IgD-negative memory B cell (primary cell): ENCODE results near the gene VPS54. TPM values are rescaled to one million over a fixed set of nuclear protein-coding genes. Genes with fewer than 3 reads are reported as not detected.
"Not testable (repeated sequence)": the region's sequence is repeated elsewhere in the genome, so short reads cannot be mapped to it uniquely, and the experiment has no call there.

ENCODE experiments used
- H3K27ac Mint-ChIP-seq, 3 donors: one replicate each; pipeline ENCODE4 v1.8.0; 2020 to 2022; ENCODE audit warnings: mild to moderate bottlenecking in 3 of 3, mixed read lengths in 3 of 3, moderate library complexity in 1 of 3
- H3K27me3 Mint-ChIP-seq: one replicate; pipeline ENCODE4 v1.8.0; 2021; ENCODE audit warnings: mixed read lengths
- H3K36me3 Mint-ChIP-seq: one replicate; pipeline ENCODE4 v1.8.0; 2020; ENCODE audit warnings: mild to moderate bottlenecking, mixed read lengths
- H3K4me1 Mint-ChIP-seq, 3 donors: one replicate each; pipeline ENCODE4 v1.8.0; 2020 to 2022; ENCODE audit warnings: mixed read lengths in 3 of 3, mild to moderate bottlenecking in 1 of 3
- H3K4me3 Mint-ChIP-seq, 4 donors: one replicate each; pipeline ENCODE4 v1.8.0; 2020 to 2022; ENCODE audit warnings: mild to moderate bottlenecking in 4 of 4, mixed read lengths in 4 of 4, moderate library complexity in 3 of 4
- H3K9me3 Mint-ChIP-seq, 3 donors: one replicate each; pipeline ENCODE4 v1.8.0; 2020 to 2021; ENCODE audit warnings: mixed read lengths in 3 of 3, mild to moderate bottlenecking in 1 of 3
- polyA plus RNA-seq: library from polyadenylated mRNA; unstranded; fragments of 300-500 nt; fragmentation: Illumina TruSeq; gene quantifications from one replicate; pipeline ENCODE4 v1.2.3, GENCODE V29; 2021

Gene VPS54
- polyA plus RNA-seq, 1 donor from 2014 or later: 5.2 TPM

- peaks cover 0 to 4% (median 1%) of the 10 kb centered on the region in 3 donors for H3K4me1 Mint-ChIP-seq
- no peak overlapping the region for H3K4me3 Mint-ChIP-seq
- H3K27me3 Mint-ChIP-seq: no peaks in the 10 kb centered on the region
- H3K27ac Mint-ChIP-seq: no peak overlapping the region
- H3K9me3 Mint-ChIP-seq: peaks cover 0 to 13% (median 3%) of the 10 kb centered on the region in 3 donors
- peaks cover 5% of the 10 kb centered on the region for H3K36me3 Mint-ChIP-seq
Observed at GRCh38 chr2:63992061-63992685, 27.1 kb downstream of the VPS54 start.

GRCh38 chr2:63991173-63991999 lies 27.8 kb downstream of the VPS54 start:
- not testable (repeated sequence) for H3K27ac Mint-ChIP-seq, H3K36me3 Mint-ChIP-seq, H3K9me3 Mint-ChIP-seq, H3K27me3 Mint-ChIP-seq, H3K4me3 Mint-ChIP-seq, H3K4me1 Mint-ChIP-seq

GRCh38 chr2:63990072-63990471 lies 29.2 kb downstream of the VPS54 start:
- Mint-ChIP-seq H3K36me3 (peaks cover 4% of the 10 kb centered on the region), H3K4me1 (peaks cover 6 to 10% (median 9%) of the 10 kb centered on the region in 3 donors), H3K27ac (no peak overlapping the region), H3K9me3 (peaks cover 0 to 7% (median 2%) of the 10 kb centered on the region in 3 donors), H3K27me3 (no peaks in the 10 kb centered on the region), H3K4me3 (no peak overlapping the region)

- not testable (repeated sequence) for H3K9me3 Mint-ChIP-seq, H3K27me3 Mint-ChIP-seq, H3K27ac Mint-ChIP-seq, H3K4me3 Mint-ChIP-seq, H3K36me3 Mint-ChIP-seq
- peaks cover 6 to 12% (median 10%) of the 10 kb centered on the region in 3 donors for H3K4me1 Mint-ChIP-seq
Observed at GRCh38 chr2:63988842-63989436, 30.3 kb downstream of the VPS54 start.

GRCh38 chr2:63984606-63985359 lies 34.4 kb downstream of the VPS54 start:
- Mint-ChIP-seq H3K27me3 (no peaks in the 10 kb centered on the region), H3K36me3 (peaks cover 2% of the 10 kb centered on the region)

GRCh38 chr2:63983986-63984605 lies 35.1 kb downstream of the VPS54 start:
- Mint-ChIP-seq H3K27me3 (no peaks in the 10 kb centered on the region), H3K4me1 (peaks cover 6 to 11% (median 10%) of the 10 kb centered on the region in 3 donors), H3K27ac (no peak overlapping the region), H3K4me3 (no peak overlapping the region), H3K36me3 (peaks cover 2% of the 10 kb centered on the region), H3K9me3 (peaks cover 0 to 2% (median 0%) of the 10 kb centered on the region in 3 donors)

More at GRCh38 chr2:63984606-63985359, 34.4 kb downstream of the VPS54 start:
- no peak overlapping the region for H3K4me3 Mint-ChIP-seq
- peak overlapping the region in 2 of 3 donors; percentile 20 to 41 for H3K27ac Mint-ChIP-seq
- peaks cover 6 to 10% (median 9%) of the 10 kb centered on the region in 3 donors for H3K4me1 Mint-ChIP-seq
- peaks cover 0 to 2% (median 0%) of the 10 kb centered on the region in 3 donors for H3K9me3 Mint-ChIP-seq

GRCh38 chr2:63982335-63982734 lies 36.9 kb downstream of the VPS54 start:
- H3K27me3 Mint-ChIP-seq: no peaks in the 10 kb centered on the region
- H3K4me3 Mint-ChIP-seq: no peak overlapping the region
- H3K4me1 Mint-ChIP-seq: peaks cover 10 to 16% (median 14%) of the 10 kb centered on the region in 3 donors
- no peaks in the 10 kb centered on the region for H3K9me3 Mint-ChIP-seq
- H3K36me3 Mint-ChIP-seq: peaks cover 7% of the 10 kb centered on the region
- no peak overlapping the region for H3K27ac Mint-ChIP-seq

GRCh38 chr2:63981702-63982103 lies 37.5 kb downstream of the VPS54 start:
- Mint-ChIP-seq H3K4me3 (no peak overlapping the region), H3K27ac (no peak overlapping the region), H3K9me3 (no peaks in the 10 kb centered on the region), H3K27me3 (no peaks in the 10 kb centered on the region), H3K36me3 (peaks cover 7% of the 10 kb centered on the region), H3K4me1 (peaks cover 10 to 16% (median 11%) of the 10 kb centered on the region in 3 donors)

GRCh38 chr2:63980794-63981193 lies 38.4 kb downstream of the VPS54 start:
- no peaks in the 10 kb centered on the region for H3K9me3 Mint-ChIP-seq
- H3K27me3 Mint-ChIP-seq: no peaks in the 10 kb centered on the region
- no peak overlapping the region for H3K4me3 Mint-ChIP-seq
- peaks cover 7% of the 10 kb centered on the region for H3K36me3 Mint-ChIP-seq
- H3K27ac Mint-ChIP-seq: no peak overlapping the region
- peaks cover 5 to 16% (median 9%) of the 10 kb centered on the region in 3 donors for H3K4me1 Mint-ChIP-seq

GRCh38 chr2:63977904-63978303 lies 41.3 kb downstream of the VPS54 start:
- no peaks in the 10 kb centered on the region for H3K27me3 Mint-ChIP-seq
- H3K4me3 Mint-ChIP-seq: peak overlapping the region in 1 of 4 donors; percentile 73
- H3K36me3 Mint-ChIP-seq: peaks cover 14% of the 10 kb centered on the region
- no peaks in the 10 kb centered on the region for H3K9me3 Mint-ChIP-seq
- H3K4me1 Mint-ChIP-seq: peaks cover 4 to 7% (median 5%) of the 10 kb centered on the region in 3 donors
- peak overlapping the region in 1 of 3 donors; percentile 41 for H3K27ac Mint-ChIP-seq

GRCh38 chr2:63976125-63976510 lies 43.1 kb downstream of the VPS54 start:
- no peak overlapping the region for H3K4me3 Mint-ChIP-seq
- no peak overlapping the region for H3K27ac Mint-ChIP-seq
- H3K27me3 Mint-ChIP-seq: no peaks in the 10 kb centered on the region
- H3K4me1 Mint-ChIP-seq: peaks cover 4 to 7% (median 5%) of the 10 kb centered on the region in 3 donors
- H3K36me3 Mint-ChIP-seq: peaks cover 14% of the 10 kb centered on the region
- H3K9me3 Mint-ChIP-seq: no peaks in the 10 kb centered on the region

- no peak overlapping the region for H3K27ac Mint-ChIP-seq
- H3K27me3 Mint-ChIP-seq: no peaks in the 10 kb centered on the region
- peaks cover 14% of the 10 kb centered on the region for H3K36me3 Mint-ChIP-seq
- H3K4me3 Mint-ChIP-seq: no peak overlapping the region
- no peaks in the 10 kb centered on the region for H3K9me3 Mint-ChIP-seq
- H3K4me1 Mint-ChIP-seq: peaks cover 4 to 7% (median 5%) of the 10 kb centered on the region in 3 donors
Observed at GRCh38 chr2:63975437-63976124, 43.6 kb downstream of the VPS54 start.

- not testable (repeated sequence) for H3K4me3 Mint-ChIP-seq, H3K4me1 Mint-ChIP-seq, H3K27me3 Mint-ChIP-seq, H3K9me3 Mint-ChIP-seq, H3K27ac Mint-ChIP-seq
- peaks cover 12% of the 10 kb centered on the region for H3K36me3 Mint-ChIP-seq
Observed at GRCh38 chr2:63975036-63975435, 44.2 kb downstream of the VPS54 start.

GRCh38 chr2:63962186-63962585 lies 57.0 kb downstream of the VPS54 start:
- H3K4me1 Mint-ChIP-seq: no peaks in the 10 kb centered on the region
- H3K27ac Mint-ChIP-seq: no peak overlapping the region
- H3K27me3 Mint-ChIP-seq: no peaks in the 10 kb centered on the region
- H3K9me3 Mint-ChIP-seq: no peaks in the 10 kb centered on the region
- H3K4me3 Mint-ChIP-seq: no peak overlapping the region
- H3K36me3 Mint-ChIP-seq: peaks cover 11% of the 10 kb centered on the region
